ENCODE data around the gene MRPS9.

- no peak for TF ChIP-seq CTCF (IDR thresholded peaks at IDR 0.05)
- TF ChIP-seq POLR2A (IDR thresholded peaks at IDR 0.05), result no peak
Measured at GRCh38 chr2:105112345-105112744, 74.5 kb downstream of the MRPS9 start.
